ENCODE data around the gene WT1.
"Not testable (repeated sequence)": the region's sequence is repeated elsewhere in the genome, so short reads cannot be mapped to it uniquely, and the experiment has no call there.

WT1 gene

GRCh38 chr11:32435511-32435941 is at the start of gene WT1:
TSS of gene WT1 (minus strand) at chr11:32435539.
- DNase-seq (ENCODE audit: low read depth): no peak

- no peak for DNase-seq (ENCODE audit: low read depth)
These were observed 44.0 kb upstream of the WT1 start for GRCh38 chr11:32479291-32479690.

DNA sequence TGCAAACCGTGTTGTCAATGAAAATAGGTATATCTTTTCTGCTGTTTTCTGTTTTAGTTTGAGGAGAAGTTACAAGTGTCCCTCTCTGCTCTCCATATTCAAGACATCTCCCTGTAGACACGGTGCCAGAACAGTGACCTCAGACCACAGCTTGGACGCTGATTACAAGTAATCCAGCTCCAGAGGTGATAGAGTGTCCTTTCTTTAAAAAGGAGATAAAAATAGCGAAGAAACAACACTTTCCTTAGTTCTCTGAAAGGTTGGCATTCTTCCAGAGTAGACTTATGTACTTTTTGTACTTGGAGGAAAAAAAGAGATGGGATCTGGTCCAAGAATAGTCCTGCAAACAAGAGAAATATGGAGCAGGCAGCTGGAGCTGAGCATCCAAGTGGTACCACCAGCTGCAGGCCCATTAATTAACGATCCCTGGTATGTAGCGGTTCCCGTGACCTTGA is 43.0 kb upstream of the WT1 start:
- no peak for DNase-seq (ENCODE audit: low read depth)

- no peak for DNase-seq (ENCODE audit: low read depth)
These were observed 38.1 kb upstream of the WT1 start for GRCh38 chr11:32473282-32473909.

GRCh38 chr11:32472226-32472625 is 36.9 kb upstream of the WT1 start:
- no peak for DNase-seq (ENCODE audit: low read depth)

- DNase-seq (ENCODE audit: low read depth): not testable (repeated sequence)
These were observed 36.2 kb upstream of the WT1 start for GRCh38 chr11:32471544-32471943.

- DNase-seq (ENCODE audit: low read depth): no peak
These were observed 34.5 kb upstream of the WT1 start for GRCh38 chr11:32469791-32470190.

DNA sequence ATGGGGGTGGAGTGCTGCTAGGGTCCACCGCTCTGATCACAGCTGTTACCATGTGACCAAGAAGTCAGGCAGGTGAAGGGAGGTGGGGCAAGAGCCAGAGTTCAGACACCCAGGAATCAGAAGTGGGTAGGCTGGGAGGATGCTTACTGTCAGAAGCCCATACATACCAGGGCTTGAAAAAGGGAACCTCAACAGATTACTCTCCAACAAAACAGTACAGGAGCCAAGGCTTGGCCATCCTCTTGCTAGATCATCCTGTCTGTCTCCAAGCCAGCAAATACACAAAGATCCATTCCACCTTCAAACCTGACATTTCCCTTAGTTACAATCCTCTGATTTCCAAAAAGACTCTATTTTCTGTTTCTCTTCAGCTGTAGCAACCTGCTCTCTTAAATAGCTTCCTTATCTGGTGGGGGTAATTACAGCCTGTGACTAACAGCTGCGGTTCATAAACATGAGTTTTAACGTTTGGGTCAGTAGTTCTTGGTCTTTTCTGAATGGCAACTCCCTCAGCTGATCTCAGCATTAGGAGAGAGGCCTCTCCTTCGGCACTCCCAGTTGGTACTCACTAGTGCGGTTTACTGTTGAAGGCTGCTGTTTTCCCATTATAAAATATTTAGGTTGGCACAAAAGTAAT is 31.1 kb upstream of the WT1 start:
- DNase-seq (ENCODE audit: low read depth): no peak

GRCh38 chr11:32464078-32464477 is 28.7 kb upstream of the WT1 start:
- DNase-seq (ENCODE audit: low read depth): no peak

DNA sequence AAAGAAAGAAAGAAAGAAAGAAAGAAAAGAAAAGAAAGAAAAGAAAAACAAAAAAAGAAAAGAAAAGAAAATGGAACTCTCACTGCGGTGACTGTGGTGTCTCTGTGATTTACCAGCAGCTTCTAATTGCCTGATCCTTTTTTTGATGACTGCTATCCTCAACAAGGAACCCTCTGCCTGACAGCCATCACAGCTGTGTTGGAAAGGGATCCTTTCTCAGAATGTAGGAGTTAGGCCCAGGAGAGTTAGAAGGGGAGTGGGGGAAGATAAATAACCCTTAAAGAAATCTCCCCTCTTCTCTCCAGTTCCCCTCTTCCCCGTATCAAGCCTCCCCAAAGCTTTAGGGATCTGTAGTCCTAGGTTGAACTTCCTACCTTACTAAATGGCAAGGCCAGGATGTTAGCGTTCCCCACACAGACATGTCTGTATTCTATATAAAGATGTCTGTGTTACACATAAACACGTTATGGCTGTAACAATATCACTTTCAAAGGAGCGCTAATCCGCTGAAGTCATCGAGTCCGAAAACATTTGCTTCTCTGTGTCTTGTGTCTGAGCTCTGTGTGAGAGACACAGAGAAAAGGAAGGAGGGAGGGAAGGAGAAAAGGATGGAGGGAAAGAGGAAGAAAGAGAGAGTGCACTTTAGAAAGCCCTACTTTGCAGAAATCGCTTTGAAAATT is 26.8 kb upstream of the WT1 start:
- DNase-seq (ENCODE audit: low read depth): no peak

DNA sequence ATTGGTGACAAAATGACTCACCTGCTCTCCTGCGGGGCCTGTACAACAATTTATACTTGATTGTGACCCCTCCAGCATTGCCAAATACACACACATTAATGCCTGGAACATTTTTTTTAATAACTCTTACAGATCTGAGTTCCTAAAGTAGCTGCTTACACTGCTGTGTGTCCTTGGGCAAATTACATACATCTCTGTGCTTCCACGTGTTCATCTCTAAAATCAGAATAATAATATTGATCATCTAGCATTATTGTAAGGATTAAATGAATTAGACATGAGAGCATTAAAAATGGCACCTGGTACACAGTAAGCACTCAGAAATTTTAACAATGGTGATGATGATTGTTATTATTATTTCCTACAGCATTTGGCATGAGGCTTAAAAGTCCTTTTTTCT is 21.5 kb upstream of the WT1 start:
- DNase-seq (ENCODE audit: low read depth): no peak

DNA sequence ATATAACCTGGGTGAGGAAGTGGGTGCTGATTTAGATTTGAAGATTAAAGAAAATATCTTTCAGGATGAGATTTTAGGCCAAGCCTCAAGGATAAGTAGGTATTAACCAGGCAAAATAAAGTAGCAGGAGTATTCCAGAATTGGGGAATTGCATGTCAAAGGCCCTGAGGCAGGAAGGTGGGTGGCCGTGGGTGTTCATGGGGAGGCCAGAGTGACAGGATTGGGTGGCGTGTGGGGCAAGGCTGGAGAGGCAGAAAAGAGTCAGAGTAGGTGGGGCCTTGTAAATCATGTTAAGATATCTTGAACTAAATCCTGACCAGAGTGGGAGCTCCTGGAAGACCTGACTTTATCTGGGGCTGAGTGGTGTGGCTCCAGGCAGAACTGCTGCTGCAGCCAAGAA is 19.7 kb upstream of the WT1 start:
- DNase-seq (ENCODE audit: low read depth): no peak

DNA sequence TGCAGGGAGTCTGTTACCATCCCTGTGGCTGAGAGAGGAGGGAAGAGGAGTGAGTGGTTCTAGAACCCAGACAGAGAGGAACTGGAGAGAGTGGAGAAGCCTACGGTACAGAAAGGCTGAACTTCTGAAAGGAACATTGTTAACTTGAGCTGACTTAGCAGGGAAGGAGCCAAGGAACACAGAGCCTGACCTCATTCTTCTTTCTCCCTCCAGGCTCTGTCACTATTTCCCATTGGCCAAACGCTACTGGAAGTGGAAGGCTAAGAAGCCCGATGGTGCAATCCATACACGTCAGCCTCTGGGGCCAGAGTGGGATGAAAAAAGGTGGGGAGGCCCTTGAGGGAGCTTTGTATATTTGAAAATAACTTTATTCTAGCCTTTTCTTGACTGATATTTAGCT is 16.5 kb upstream of the WT1 start:
- no peak for DNase-seq (ENCODE audit: low read depth)

GRCh38 chr11:32450372-32450771 is 15.0 kb upstream of the WT1 start:
- DNase-seq (ENCODE audit: low read depth): no peak

GRCh38 chr11:32448232-32448631 is 12.9 kb upstream of the WT1 start:
- DNase-seq (ENCODE audit: low read depth): no peak

DNA sequence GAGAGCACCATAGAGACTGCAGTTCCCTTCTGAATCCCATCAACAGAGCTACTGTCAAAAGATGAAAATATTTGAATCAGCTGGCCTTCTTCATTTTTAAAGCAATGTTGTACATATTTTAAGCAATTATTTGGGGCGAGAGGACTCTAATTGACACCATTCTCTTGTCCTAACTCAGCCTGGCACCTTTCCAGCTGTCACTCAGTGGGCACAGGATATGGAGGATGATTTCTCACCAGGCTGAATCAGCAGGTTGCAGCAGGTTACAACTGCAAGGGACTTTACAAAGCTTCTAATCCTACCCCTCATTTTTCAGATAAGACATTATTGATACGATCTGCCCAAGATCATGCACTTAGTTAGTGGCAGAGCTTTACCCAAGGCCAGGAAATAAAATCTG is 11.9 kb upstream of the WT1 start:
- no peak for DNase-seq (ENCODE audit: low read depth)

DNA sequence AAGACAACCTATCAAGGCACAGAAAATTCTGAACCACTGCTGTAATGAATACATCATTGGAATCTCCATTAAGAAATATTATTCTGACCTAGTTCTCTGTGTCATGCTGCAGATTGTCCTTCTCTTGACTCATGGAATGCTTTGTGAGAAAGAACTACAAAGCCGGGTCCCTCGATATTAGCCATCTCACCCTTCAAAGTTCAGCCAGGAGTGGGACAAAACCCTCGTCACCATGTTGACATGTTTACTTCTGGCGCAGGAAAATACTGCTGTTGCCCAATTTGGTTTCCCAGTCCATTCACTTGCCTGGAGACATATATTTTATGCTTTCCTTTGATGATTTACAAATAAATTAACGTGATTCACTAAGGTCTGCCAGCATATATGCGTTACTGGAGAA is 10.9 kb upstream of the WT1 start:
- DNase-seq (ENCODE audit: low read depth): no peak

GRCh38 chr11:32444186-32444585 is 8.8 kb upstream of the WT1 start:
- no peak for DNase-seq (ENCODE audit: low read depth)

- DNase-seq (ENCODE audit: low read depth): no peak
These were observed 5.6 kb upstream of the WT1 start for GRCh38 chr11:32440916-32441315.

- no peak for DNase-seq (ENCODE audit: low read depth)
These were observed 5.1 kb upstream of the WT1 start for GRCh38 chr11:32440312-32440908.

DNA sequence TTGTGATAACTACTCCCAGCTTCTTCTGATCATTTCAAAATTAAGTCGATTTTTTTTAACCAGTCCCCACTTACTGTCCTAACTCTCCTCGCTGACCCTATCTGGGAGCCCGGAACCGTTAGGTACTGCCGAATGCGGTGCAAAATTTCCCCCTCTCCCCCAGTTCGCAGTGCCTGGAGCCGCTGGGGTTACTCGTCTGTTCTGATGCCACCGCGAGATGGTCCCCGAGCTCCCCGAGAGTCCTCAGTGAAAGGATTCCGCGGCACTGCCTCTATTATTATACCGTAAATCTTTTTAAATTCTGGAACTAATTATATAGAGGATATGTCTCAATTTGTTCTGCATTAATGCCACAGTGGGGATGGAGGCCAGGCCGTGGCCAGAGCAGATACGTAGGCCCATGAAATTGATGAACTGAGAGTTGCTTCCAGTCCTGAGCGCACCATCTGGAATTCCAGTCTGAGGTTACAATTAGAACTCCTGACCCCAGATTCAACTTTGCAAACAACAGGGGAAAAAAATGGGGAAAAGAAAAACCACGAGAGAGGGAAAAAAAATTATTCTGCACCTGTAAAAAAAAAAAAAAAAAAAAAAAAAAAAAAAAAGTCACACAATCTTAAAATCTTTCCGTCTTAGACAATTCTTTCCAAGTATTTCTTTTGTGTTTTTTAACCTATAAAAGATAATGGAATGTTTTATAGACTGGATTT is 4.3 kb upstream of the WT1 start:
- DNase-seq (ENCODE audit: low read depth): no peak

GRCh38 chr11:32438866-32439489 is 3.6 kb upstream of the WT1 start:
- DNase-seq (ENCODE audit: low read depth): no peak

Data from non-pigmented ciliary epithelial cell (primary cell).